Anterior cingulate cortex (tissue), 58 donors: ENCODE results near the gene KRT86.
A peak's percentile ranks its signal among the peaks of the same experiment; 100 is the strongest.
"Not testable (repeated sequence)": the region's sequence is repeated elsewhere in the genome, so short reads cannot be mapped to it uniquely, and the experiment has no call there.

Source experiments
- DNase-seq, 58 donors: peaks; one replicate each; lab custom pipeline; 2025; lab: John Stamatoyannopoulos, UW

Gene KRT86

GRCh38 chr12:52250048-52250990 is 24.1 kb upstream of the KRT86 start:
- DNase-seq = no peak

GRCh38 chr12:52251367-52252051 is 22.9 kb upstream of the KRT86 start:
- no peak for DNase-seq

- DNase-seq = not testable (repeated sequence)
Measured at GRCh38 chr12:52252175-52252615, 22.2 kb upstream of the KRT86 start.

GRCh38 chr12:52252728-52253343 is 21.6 kb upstream of the KRT86 start:
- no peak for DNase-seq

DNA sequence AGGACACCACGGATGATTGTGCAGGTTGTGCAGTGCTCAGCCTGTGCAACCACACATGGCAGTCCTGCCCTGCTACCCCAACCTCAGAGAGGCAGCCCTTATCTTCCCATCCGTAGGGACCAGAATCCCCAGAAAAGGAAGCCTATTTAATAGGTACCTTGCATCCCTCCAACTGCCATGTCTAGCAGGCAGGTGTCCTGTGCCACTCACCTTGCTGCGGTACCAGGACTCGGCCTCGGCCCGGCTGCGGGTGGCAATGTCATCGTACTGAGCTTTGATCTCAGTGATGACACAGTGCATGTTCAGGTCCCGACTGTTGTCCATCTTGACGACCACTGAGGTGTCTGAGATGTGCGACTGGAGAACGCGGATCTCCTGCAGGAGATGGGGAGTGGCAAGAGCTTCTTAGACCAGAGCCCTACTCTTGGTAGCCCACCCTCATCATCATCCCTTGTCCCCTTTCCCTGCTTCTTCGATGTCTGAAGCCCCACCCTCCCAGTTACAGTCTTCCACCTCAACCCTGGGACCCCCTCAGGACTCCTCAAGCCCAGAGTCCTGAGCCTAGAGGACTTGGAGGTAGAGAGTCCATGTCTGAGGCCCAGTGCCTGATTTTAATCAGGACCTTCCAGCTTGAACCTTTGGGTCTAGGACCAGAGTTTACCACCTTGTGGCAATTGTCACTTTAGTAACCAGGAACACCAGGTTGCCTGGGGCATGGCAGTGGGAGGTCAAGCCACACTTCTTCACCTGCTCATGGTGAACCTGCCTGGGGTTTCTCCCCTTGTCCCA is 20.9 kb upstream of the KRT86 start:
- DNase-seq = no peak

DNA sequence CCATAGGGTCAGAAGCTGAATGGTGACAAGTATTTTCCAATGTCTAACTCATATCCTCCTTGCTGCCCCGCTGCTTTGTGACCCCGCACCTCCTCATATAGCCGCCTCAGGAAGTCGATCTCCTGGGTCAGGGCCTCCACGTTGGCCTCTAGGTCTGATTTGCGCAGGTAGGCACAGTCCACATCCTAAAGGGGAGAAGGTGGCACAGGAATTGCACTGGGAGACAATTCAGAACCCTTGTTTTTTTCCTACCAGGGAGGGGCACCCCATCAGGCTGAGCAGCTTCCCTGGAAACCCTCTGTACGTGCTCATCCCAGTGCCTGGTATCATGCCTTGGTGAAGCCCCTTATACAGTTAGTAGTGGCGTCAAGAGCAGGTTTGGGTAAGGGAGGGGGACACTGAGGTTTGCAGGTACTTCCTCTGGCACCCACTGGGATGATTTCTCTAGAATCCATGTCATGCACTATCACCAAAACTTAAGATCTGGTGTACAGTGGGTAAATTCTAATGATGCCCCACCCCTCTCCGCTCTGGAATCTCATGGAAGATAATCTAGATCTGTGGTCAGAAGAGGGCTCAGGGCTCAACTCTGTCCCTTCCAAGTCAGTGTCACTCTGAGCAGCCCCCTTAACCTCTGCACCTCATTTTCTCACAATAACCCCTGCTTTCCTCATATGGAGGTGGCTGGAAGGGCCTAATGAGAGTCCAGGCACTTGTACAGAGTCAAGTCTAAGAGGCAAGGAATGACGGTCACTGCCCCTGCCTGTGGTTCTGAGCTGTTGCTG is 20.1 kb upstream of the KRT86 start:
- DNase-seq = no peak

GRCh38 chr12:52254965-52255751 is 19.3 kb upstream of the KRT86 start:
- no peak for DNase-seq

- no peak for DNase-seq
Measured at GRCh38 chr12:52255926-52256583, 18.4 kb upstream of the KRT86 start.

DNA sequence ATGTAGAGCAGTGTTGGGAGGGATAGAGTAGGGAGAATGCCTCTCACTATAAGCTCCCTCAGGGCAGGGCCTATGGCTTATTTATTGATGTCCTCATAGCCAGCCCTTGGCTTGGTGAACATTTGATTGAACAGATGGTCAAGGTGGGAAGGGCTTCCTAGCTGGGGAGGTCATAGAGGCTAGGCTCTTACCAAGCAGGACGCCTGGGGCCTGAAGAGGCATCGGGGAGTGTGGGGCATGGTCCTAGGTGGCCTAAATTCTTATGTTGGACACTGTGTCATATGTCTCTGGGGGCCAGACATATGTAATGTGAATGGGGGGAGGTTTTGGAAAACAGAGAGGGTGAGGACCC is 17.9 kb upstream of the KRT86 start:
- DNase-seq = no peak

GRCh38 chr12:52257074-52257551 is 17.3 kb upstream of the KRT86 start:
- no peak for DNase-seq

DNA sequence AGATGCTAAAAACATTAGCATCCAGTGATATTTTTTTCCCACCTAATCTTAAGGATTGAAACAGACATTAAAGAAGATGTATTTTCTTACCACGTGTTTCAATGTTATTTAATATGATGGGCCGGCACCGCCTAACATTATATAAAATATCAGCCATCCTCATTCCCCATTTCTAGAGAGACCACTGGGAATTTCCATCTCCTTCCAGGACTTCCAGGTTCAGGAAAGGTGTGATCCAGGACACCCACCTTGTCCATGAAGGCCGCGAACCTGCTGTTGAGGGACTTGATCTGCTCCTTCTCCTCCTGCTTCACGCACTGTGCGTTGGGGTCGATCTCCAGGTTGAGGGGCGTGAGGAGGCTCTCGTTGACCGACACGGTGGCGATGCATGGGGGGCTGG is 16.5 kb upstream of the KRT86 start:
- DNase-seq = not testable (repeated sequence)

GRCh38 chr12:52258335-52258901 is 16.0 kb upstream of the KRT86 start:
- DNase-seq = no peak

DNA sequence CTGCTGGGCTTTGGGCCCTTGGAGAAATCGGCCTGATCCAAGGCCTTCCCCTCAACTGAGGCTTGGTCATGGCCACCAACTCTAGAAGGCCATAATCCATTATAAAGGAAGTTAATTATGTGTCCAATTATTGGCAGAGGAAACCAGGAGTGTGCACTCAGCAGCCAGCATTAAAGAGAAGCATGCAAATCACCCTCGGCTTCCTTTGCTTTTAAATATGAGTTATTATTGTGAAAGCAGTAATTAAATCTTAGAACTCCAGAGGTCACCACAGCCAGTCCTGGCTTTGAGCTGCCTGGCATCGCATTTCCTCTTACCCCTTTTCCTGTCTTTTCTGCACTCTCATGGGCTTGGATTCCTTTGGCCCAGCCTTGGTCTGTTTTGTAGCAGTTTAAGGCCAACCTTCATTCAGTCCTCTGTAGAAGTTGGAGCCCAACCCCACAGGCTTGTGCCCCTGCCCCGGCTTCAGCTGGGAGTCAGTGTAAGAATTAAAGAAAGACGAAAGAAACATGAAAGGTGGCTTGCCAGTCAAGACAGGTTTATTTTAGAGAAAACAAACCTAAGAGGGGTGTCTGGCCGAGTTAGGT is 14.7 kb upstream of the KRT86 start:
- peak in 1 of 58 donors; percentile 20 for DNase-seq

DNA sequence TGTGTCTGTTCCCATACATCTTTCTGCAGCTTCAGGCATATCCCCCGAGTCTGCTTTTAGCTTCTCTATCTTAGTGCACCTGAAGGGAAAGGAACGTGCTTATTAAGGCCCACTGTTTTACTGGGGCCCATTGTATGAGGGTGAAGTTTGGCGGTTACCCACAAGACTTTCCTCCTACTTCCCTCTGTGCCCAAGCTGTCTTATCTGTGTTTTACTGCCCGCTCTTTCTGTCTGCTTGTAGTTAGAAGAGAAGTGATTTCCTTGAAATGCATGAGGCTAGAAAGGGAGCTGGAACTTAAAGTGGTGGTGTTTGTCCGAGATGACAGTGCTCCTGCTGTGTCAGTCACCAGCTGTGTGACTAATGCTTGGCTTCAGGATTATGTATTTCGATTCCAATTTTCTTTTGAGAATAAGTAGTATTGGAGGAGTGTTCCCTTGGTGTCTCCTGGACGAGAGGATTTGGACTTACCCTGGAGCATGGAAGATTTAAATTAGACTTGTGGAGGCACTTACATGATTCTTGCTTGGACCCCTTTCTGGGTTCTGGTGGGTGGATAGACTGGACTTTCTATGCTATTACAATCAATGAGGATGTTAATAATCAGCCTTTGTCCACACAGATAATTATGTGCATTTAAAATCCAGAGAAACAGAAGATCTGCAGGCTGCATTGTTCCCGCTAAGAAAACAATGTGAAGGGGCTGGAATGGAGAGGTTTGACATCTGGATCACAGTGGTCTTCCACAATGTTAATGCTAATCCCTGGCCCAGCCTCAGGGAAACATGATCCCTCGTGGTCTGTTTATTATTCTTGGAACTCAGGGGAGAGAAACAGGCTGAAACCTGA is 13.9 kb upstream of the KRT86 start:
- DNase-seq = peak in 3 of 58 donors; percentile 17 to 31 (median 30)

DNA sequence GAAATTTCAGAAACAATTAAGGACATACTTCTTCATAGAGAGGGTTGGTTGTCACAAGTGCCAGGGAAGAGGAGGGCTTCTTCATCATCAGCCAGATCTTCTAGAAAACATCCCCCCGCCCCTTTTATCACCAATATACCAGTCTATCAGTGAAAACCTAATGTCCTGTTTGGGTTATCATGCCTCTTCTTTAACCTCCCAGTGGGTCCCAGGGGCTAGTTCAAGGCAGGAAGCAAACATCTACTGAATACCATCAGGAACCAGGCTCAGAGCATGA is 13.3 kb upstream of the KRT86 start:
- DNase-seq = no peak

- no peak for DNase-seq
Measured at GRCh38 chr12:52262286-52262685, 12.2 kb upstream of the KRT86 start.
